ENCODE results near the gene IGF1R. TPM values are rescaled to one million over a fixed set of nuclear protein-coding genes. Genes with fewer than 3 reads are reported as not detected.

Gene IGF1R
- total and polyA plus RNA-seq, 2 of the 13 experiments (the other 11 are each of a cell fraction or from before 2014, with no cell fraction given) = 15.9 to 18.4 TPM

DNA sequence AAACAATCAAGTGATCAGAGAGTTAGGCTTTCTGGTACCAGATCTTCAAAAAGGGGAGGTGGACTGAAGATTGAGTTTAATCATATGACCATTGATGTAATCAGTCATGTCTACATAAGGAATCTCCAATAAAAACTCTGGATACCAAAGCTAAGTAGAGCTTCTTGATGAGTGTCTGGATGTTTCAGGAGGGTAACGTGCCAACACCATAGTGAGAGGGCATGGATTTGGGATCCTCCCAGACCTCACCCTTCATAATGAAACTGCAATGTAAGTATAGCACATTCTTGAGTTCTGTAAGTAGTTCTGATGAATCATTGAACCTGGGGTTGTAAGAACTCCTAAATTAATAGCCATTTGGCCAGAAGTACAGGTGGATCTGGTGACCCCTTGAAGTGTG lies 337.9 kb downstream of the IGF1R start:
- H3K9ac ChIP-seq (ENCODE audit: insufficient read depth, low read depth, low read length) = no peak overlapping the region
- H3K9me3 ChIP-seq (ENCODE audit: low read length) = peaks cover 11% of the 10 kb centered on the region; the same call in 1 of the 2 replicates
- WGBS (ENCODE audit: low lambda C conversion rate) = 0% methylated on average over 1 of the region's 1 CpG
- no peak overlapping the region for H3K4me3 ChIP-seq (replicated peaks in 1 of 3; ENCODE audit: insufficient read depth in 1 of 3, low read depth in 2 of 3, low read length in 3 of 3)
- FAIRE-seq (no peak), DNase-seq (ENCODE audit: low spot score) (no peak), ATAC-seq (no peak)
- no peaks in the 10 kb centered on the region for H4K20me1 ChIP-seq (ENCODE audit: insufficient read depth, low read length)
- in situ Hi-C loops (cut with HindIII; ENCODE audit: extremely low pct_ligation_motif_present, low pct_unique_long_range_greater_than_20kb) (no loop called here), intact Hi-C loops (cut with micrococcal nuclease; ENCODE audit: unreplicated experiment) (no loop called here)
- ChIA-PET CTCF (ENCODE audit: low intra/inter-chr PET ratio, low total read pairs) (no interaction called here), POLR2A (no interaction called here)
- H2AFZ ChIP-seq (ENCODE audit: low read length) = no peak overlapping the region
- no peaks in the 10 kb centered on the region for H3K79me2 ChIP-seq (ENCODE audit: insufficient read depth, low read length)
- H3K4me2 ChIP-seq (ENCODE audit: low read depth, low read length) = no peak overlapping the region
- TF ChIP-seq ZNF788 (CRISPR knock-in tag; IDR thresholded peaks at IDR 0.05; ENCODE audit: borderline replicate concordance) = no peak
- TF ChIP-seq ZNF567 (CRISPR knock-in tag; IDR thresholded peaks at IDR 0.05; ENCODE audit: borderline replicate concordance) = no peak
- TF ChIP-seq, protein P1, sequence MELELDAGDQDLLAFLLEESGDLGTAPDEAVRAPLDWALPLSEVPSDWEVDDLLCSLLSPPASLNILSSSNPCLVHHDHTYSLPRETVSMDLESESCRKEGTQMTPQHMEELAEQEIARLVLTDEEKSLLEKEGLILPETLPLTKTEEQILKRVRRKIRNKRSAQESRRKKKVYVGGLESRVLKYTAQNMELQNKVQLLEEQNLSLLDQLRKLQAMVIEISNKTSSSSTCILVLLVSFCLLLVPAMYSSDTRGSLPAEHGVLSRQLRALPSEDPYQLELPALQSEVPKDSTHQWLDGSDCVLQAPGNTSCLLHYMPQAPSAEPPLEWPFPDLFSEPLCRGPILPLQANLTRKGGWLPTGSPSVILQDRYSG (CRISPR knock-in tag; IDR thresholded peaks at IDR 0.05) = no peak
- TF ChIP-seq PHF21A (CRISPR knock-in tag; IDR thresholded peaks at IDR 0.05) = no peak
- TF ChIP-seq NFE2L1 (CRISPR knock-in tag; IDR thresholded peaks at IDR 0.05; ENCODE audit: borderline replicate concordance) = no peak
- TF ChIP-seq, protein P2, sequence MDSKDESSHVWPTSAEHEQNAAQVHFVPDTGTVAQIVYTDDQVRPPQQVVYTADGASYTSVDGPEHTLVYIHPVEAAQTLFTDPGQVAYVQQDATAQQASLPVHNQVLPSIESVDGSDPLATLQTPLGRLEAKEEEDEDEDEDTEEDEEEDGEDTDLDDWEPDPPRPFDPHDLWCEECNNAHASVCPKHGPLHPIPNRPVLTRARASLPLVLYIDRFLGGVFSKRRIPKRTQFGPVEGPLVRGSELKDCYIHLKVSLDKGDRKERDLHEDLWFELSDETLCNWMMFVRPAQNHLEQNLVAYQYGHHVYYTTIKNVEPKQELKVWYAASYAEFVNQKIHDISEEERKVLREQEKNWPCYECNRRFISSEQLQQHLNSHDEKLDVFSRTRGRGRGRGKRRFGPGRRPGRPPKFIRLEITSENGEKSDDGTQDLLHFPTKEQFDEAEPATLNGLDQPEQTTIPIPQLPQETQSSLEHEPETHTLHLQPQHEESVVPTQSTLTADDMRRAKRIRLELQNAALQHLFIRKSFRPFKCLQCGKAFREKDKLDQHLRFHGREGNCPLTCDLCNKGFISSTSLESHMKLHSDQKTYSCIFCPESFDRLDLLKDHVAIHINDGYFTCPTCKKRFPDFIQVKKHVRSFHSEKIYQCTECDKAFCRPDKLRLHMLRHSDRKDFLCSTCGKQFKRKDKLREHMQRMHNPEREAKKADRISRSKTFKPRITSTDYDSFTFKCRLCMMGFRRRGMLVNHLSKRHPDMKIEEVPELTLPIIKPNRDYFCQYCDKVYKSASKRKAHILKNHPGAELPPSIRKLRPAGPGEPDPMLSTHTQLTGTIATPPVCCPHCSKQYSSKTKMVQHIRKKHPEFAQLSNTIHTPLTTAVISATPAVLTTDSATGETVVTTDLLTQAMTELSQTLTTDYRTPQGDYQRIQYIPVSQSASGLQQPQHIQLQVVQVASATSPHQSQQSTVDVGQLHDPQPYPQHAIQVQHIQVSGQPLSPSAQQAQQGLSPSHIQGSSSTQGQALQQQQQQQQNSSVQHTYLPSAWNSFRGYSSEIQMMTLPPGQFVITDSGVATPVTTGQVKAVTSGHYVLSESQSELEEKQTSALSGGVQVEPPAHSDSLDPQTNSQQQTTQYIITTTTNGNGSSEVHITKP (CRISPR knock-in tag; IDR thresholded peaks at IDR 0.05; ENCODE audit: low read depth) = no peak
- TF ChIP-seq ZBTB8A (CRISPR knock-in tag; IDR thresholded peaks at IDR 0.05; ENCODE audit: borderline replicate concordance, low read depth) = no peak
- no peak for TF ChIP-seq ZNF274 (CRISPR knock-in tag; IDR thresholded peaks at IDR 0.05)
- TF ChIP-seq MIER3 (CRISPR knock-in tag; IDR thresholded peaks at IDR 0.05; ENCODE audit: borderline replicate concordance) = no peak
- no peak for TF ChIP-seq NBN (conservative IDR thresholded peaks at IDR 0.05)
- no peak for TF ChIP-seq ZNF792 (CRISPR knock-in tag; IDR thresholded peaks at IDR 0.05)
- no peak for TF ChIP-seq ISL2 (CRISPR knock-in tag; IDR thresholded peaks at IDR 0.05)
- no peak for TF ChIP-seq ZNF350 (CRISPR knock-in tag; IDR thresholded peaks at IDR 0.05; ENCODE audit: borderline replicate concordance, low read depth)
- TF ChIP-seq, protein P3, sequence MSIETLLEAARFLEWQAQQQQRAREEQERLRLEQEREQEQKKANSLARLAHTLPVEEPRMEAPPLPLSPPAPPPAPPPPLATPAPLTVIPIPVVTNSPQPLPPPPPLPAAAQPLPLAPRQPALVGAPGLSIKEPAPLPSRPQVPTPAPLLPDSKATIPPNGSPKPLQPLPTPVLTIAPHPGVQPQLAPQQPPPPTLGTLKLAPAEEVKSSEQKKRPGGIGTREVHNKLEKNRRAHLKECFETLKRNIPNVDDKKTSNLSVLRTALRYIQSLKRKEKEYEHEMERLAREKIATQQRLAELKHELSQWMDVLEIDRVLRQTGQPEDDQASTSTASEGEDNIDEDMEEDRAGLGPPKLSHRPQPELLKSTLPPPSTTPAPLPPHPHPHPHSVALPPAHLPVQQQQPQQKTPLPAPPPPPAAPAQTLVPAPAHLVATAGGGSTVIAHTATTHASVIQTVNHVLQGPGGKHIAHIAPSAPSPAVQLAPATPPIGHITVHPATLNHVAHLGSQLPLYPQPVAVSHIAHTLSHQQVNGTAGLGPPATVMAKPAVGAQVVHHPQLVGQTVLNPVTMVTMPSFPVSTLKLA (IDR thresholded peaks at IDR 0.05) = no peak
- TF ChIP-seq, protein P4, sequence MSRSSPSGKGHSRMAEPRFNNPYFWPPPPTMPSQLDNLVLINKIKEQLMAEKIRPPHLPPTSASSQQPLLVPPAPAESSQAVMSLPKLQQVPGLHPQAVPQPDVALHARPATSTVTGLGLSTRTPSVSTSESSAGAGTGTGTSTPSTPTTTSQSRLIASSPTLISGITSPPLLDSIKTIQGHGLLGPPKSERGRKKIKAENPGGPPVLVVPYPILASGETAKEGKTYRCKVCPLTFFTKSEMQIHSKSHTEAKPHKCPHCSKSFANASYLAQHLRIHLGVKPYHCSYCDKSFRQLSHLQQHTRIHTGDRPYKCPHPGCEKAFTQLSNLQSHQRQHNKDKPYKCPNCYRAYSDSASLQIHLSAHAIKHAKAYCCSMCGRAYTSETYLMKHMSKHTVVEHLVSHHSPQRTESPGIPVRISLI (CRISPR knock-in tag; IDR thresholded peaks at IDR 0.05; ENCODE audit: borderline replicate concordance) = no peak
- no peak for TF ChIP-seq ZNF678 (CRISPR knock-in tag; IDR thresholded peaks at IDR 0.05)
- TF ChIP-seq, protein P5, sequence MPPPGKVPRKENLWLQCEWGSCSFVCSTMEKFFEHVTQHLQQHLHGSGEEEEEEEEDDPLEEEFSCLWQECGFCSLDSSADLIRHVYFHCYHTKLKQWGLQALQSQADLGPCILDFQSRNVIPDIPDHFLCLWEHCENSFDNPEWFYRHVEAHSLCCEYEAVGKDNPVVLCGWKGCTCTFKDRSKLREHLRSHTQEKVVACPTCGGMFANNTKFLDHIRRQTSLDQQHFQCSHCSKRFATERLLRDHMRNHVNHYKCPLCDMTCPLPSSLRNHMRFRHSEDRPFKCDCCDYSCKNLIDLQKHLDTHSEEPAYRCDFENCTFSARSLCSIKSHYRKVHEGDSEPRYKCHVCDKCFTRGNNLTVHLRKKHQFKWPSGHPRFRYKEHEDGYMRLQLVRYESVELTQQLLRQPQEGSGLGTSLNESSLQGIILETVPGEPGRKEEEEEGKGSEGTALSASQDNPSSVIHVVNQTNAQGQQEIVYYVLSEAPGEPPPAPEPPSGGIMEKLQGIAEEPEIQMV (CRISPR knock-in tag; IDR thresholded peaks at IDR 0.05; ENCODE audit: low read depth) = no peak
- H3K27me3 ChIP-seq (ENCODE audit: control insufficient read depth in 1 of 2, insufficient read depth in 2 of 2, low read length in 2 of 2) = no peaks in the 10 kb centered on the region
- H3K36me3 ChIP-seq (replicated peaks in 1 of 2; ENCODE audit: control insufficient read depth in 1 of 2, insufficient read depth in 2 of 2, low read length in 2 of 2) = no peaks in the 10 kb centered on the region
- H3K4me1 ChIP-seq (ENCODE audit: insufficient read depth, low read length) = 0 out of 2 replicates have a peak, but pooled peaks cover 5% of the 10 kb centered on the region
- H3K27ac ChIP-seq (ENCODE audit: extremely low read length, insufficient read depth, low read length) = no peak overlapping the region
- BruUV-seq (replicated peaks) = no TSS peak
